ENCODE measurements around the gene GATA3.

GATA3 gene

DNA sequence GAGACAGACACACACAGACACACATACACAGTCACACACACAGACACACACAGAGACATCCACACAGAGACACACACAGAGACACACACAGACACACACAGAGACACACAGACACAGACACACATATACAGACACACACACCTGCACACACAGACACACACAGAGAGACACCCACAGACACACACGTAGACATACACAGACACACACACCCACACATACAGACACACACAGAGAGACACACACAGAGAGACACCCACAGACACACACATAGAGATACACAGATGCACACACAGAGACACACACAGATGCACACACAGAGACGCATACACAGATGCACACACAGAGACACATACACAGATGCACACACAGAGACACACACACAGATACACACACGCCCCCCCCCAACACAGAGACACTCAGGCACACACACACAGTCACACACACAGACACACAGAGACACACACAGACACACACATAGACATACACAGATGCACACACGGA, 58.5 kb downstream of the GATA3 start:
- H3K27ac ChIP-seq: no peak overlapping the region
- TF ChIP-seq CTCF (conservative IDR thresholded peaks at IDR 0.05) (no peak), ZFX (IDR thresholded peaks at IDR 0.05) (no peak)

DNA sequence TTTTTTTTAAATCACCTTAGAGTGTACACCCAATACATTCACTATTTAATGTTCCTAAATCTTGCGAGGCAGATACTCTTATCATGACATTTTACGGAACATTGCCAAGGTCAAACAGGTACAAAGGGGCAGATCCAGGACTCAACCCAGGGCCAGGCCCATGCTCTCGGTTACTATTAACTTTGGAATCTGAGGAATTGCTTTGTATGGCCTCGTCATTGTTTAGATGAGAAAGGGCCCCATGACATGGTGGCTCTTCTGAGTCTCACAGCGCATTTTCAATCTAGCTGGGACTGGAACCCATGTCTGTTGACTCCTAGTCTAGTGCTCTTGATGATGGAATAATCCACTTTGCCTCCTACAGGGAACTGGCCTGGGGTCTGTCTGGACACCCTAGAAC, 59.1 kb downstream of the GATA3 start:
- H3K27ac ChIP-seq: no peak overlapping the region
- TF ChIP-seq ZFX (IDR thresholded peaks at IDR 0.05) (no peak), CTCF (conservative IDR thresholded peaks at IDR 0.05) (no peak)

DNA sequence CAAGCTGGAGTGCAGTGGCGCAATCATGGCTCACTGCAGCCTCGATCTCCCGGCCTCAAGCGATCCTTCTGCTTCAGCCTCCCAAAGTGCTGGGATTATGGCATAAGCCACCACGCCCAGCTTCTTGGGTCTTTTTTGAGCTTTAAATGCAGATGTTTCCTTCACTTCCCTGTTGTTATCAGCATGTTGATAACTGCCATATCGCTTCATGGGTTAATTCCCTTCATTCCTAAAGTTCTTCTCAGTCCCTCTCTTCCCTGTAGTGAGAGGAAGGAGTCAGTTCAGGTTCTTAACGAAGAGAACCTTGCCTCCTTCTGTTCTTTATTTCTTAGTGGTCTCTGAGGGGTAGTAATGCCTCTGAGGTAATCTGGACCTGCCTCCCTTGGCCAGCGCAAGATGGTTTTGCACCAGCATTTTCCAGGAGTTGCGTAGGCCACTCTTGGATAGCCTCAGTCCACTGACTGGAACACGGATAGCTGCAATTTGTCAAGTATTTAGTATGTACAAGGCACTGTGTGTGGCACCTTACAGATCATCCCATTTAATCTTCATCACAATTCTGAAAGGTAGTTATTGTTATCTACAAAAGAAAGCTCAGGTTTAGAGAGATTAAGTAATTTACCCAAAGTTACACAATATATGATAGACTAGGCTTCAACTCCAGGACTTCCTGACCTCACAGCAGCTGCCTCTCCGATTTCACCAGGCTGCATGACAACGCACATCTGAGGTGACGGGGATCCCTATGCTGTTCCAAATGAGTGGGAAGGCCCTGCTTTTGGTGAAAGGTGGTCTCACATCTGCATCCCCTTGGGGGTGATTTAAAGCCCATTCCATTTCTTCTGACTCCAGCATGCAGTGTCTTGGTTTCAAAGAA, 60.5 kb downstream of the GATA3 start:
- H3K27ac ChIP-seq: no peak overlapping the region
- TF ChIP-seq ZFX (IDR thresholded peaks at IDR 0.05): no peak
- no peak for TF ChIP-seq CTCF (conservative IDR thresholded peaks at IDR 0.05)

DNA sequence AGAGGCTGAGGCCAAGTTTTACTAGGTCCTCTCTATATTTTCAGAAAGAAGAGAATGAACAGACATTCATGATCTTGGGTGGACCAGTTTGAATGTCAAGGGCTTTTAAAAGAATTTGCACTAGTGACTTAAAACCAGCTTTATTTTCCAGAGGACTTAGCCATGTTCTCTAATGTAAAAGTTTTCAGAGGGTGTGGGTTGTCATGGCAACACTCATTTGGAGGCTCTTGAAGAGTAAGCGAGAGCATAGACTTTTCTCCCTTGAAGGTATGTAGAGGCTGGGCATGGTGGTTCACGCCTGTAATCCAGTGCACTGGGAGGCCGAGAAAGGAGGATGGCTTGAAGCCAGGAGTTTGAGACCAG, 61.1 kb downstream of the GATA3 start:
- no peak overlapping the region for H3K27ac ChIP-seq
- TF ChIP-seq CTCF (conservative IDR thresholded peaks at IDR 0.05) (no peak), ZFX (IDR thresholded peaks at IDR 0.05) (no peak)

DNA sequence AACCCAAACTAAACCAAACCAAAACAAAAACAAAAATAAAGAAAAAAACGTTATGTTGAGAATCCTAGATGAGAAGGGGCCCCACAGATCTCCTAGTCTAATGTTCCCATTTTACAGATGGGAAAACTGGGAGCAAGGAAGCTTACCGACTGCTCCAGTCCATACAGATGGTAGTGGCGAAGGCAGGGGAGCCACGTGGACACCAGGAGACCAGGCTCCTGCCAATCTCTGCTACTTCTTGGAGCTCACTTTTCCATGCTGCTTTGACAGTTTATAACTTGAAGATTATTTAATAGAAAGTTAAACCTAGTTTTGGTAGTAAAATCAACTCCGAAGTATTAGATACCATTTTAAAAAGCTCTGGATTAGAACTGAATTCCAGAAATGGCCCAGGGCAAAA, 62.0 kb downstream of the GATA3 start:
- H3K27ac ChIP-seq: no peak overlapping the region
- TF ChIP-seq CTCF (conservative IDR thresholded peaks at IDR 0.05) (no peak), ZFX (IDR thresholded peaks at IDR 0.05) (no peak)

- no peak for TF ChIP-seq ZFX (IDR thresholded peaks at IDR 0.05)
- no peak for TF ChIP-seq CTCF (conservative IDR thresholded peaks at IDR 0.05)
- no peak overlapping the region for H3K27ac ChIP-seq
These were observed 62.5 kb downstream of the GATA3 start for GRCh38 chr10:8116926-8117493.

DNA sequence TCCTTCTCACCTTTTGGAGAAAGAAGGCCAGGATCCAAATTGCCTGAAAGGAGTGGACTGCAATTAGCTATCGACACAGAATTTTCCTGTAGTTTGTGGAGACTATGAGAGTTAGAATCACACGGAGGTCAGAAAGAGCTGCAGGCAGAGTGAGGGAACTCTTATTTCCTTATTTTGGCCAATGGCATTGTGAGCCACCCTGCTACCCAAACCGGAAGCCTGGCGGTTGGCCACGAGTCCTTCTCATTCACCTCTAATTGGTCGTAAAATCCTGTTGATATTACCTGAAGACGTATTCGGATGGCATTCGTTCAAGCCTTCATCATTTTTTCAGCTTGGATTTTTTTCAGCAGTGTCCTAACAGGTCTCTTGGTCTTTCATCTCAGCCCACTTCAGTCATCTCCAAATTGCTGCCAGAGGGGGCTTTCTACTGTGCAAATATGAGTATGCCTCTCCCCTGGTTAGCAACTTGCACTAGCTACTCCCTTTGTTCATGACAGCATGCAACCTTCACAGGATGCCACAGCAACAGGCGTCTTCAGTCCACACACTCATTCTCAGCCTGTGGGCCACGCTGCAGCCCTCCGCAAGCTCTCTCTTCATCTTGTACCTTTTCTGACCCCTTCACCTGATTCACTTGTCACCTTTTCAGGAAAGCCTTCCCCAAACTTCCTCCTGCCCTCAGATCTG, 66.9 kb downstream of the GATA3 start:
- TF ChIP-seq ZFX (IDR thresholded peaks at IDR 0.05): no peak
- no peak for TF ChIP-seq CTCF (conservative IDR thresholded peaks at IDR 0.05)
- no peak overlapping the region for H3K27ac ChIP-seq
